ENCODE results near the gene DCDC2B. TPM values are rescaled to one million over a fixed set of nuclear protein-coding genes. Genes with fewer than 3 reads are reported as not detected.

DCDC2B gene
- total and polyA plus RNA-seq, 2 of the 13 experiments (the other 11 are each of a cell fraction or from before 2014, with no cell fraction given), result not detected

DNA sequence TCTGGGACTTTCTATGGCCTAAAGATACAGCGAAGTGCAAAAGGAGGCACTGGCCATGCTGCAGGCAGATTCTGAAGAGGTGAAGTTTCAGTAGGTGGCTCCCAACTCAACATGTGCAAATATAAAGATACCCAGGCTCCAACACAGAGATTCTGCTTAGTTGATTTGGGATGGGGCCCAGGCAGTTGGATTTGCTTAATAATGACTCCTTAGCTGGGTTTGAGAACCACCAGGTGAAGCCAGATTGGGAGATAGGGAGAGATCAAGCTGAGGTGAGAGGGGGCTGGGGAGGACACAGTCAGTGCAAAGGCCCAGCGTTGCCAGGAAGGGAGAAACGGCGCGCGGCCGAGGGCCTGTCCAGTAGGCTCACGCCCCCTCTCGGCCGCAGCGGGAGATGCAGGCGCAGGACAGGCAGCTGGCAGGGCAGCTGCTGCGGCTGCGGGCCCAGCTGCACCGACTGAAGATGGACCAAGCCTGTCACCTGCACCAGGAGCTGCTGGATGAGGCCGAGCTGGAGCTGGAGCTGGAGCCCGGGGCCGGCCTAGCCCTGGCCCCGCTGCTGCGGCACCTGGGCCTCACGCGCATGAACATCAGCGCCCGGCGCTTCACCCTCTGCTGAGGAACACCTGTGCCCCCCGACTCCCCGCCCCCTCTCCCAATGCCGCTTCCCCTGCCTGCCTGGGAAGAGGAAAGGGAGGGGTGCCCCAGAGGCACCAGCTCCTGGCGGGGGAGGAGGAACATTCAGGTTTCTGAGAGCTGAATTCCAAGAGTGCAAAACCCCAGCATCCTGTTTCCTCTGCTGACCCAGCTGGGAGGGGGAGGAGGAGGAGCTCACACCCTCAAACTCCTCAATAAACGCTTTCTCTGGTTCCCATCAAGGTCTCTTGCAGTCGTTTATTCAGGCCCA is 39.3 kb downstream of the DCDC2B start (continued):
- no peak for TF ChIP-seq CBX2 (IDR thresholded peaks at IDR 0.05; ENCODE audit: low read depth, low read length)
- no peak for TF ChIP-seq CBX2 (CRISPR knock-in tag; IDR thresholded peaks at IDR 0.05; ENCODE audit: low read depth)
- peak; percentile 57 for TF ChIP-seq MED8 (CRISPR knock-in tag; IDR thresholded peaks at IDR 0.05; ENCODE audit: insufficient replicate concordance)
- TF ChIP-seq, protein P1, sequence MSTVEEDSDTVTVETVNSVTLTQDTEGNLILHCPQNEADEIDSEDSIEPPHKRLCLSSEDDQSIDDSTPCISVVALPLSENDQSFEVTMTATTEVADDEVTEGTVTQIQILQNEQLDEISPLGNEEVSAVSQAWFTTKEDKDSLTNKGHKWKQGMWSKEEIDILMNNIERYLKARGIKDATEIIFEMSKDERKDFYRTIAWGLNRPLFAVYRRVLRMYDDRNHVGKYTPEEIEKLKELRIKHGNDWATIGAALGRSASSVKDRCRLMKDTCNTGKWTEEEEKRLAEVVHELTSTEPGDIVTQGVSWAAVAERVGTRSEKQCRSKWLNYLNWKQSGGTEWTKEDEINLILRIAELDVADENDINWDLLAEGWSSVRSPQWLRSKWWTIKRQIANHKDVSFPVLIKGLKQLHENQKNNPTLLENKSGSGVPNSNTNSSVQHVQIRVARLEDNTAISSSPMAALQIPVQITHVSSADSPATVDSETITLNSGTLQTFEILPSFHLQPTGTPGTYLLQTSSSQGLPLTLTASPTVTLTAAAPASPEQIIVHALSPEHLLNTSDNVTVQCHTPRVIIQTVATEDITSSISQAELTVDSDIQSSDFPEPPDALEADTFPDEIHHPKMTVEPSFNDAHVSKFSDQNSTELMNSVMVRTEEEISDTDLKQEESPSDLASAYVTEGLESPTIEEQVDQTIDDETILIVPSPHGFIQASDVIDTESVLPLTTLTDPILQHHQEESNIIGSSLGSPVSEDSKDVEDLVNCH (CRISPR knock-in tag; IDR thresholded peaks at IDR 0.05), result no peak
- peak; percentile 25; the same call in 1 of the 2 replicates for TF ChIP-seq SMC3 (IDR thresholded peaks at IDR 0.05; ENCODE audit: low read length)
- TF ChIP-seq POLR2A (IDR thresholded peaks at IDR 0.05; ENCODE audit: insufficient read depth in 1 of 2, low read depth in 2 of 2, low read length in 2 of 2), result no peak
- no peak for TF ChIP-seq GABPA (IDR thresholded peaks at IDR 0.05; ENCODE audit: low read depth, low read length)
- TF ChIP-seq GABPA (CRISPR knock-in tag; IDR thresholded peaks at IDR 0.05; ENCODE audit: low read depth), result 0 out of 2 replicates have a peak, but pooled peaks have one; percentile 10
- TF ChIP-seq ZBTB1 (CRISPR knock-in tag; IDR thresholded peaks at IDR 0.05; ENCODE audit: borderline replicate concordance), result no peak
- no peak; the same call in 1 of the 2 replicates for TF ChIP-seq ZNF460 (CRISPR knock-in tag; IDR thresholded peaks at IDR 0.05; ENCODE audit: borderline replicate concordance)
- TF ChIP-seq HNRNPLL (IDR thresholded peaks at IDR 0.05; ENCODE audit: low read depth, low read length, poor library complexity, severe bottlenecking), result peak; percentile 81
- TF ChIP-seq, protein P2, sequence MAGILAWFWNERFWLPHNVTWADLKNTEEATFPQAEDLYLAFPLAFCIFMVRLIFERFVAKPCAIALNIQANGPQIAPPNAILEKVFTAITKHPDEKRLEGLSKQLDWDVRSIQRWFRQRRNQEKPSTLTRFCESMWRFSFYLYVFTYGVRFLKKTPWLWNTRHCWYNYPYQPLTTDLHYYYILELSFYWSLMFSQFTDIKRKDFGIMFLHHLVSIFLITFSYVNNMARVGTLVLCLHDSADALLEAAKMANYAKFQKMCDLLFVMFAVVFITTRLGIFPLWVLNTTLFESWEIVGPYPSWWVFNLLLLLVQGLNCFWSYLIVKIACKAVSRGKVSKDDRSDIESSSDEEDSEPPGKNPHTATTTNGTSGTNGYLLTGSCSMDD (CRISPR knock-in tag; IDR thresholded peaks at IDR 0.05), result no peak
- TF ChIP-seq, protein P3, sequence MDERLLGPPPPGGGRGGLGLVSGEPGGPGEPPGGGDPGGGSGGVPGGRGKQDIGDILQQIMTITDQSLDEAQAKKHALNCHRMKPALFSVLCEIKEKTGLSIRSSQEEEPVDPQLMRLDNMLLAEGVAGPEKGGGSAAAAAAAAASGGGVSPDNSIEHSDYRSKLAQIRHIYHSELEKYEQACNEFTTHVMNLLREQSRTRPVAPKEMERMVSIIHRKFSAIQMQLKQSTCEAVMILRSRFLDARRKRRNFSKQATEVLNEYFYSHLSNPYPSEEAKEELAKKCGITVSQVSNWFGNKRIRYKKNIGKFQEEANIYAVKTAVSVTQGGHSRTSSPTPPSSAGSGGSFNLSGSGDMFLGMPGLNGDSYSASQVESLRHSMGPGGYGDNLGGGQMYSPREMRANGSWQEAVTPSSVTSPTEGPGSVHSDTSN (CRISPR knock-in tag; IDR thresholded peaks at IDR 0.05), result 0 out of 2 replicates have a peak, but pooled peaks have one; percentile 19
- TF ChIP-seq NFYC (CRISPR knock-in tag; IDR thresholded peaks at IDR 0.05), result no peak
- TF ChIP-seq ZNF720 (CRISPR knock-in tag; IDR thresholded peaks at IDR 0.05), result no peak
- TF ChIP-seq, protein P4, sequence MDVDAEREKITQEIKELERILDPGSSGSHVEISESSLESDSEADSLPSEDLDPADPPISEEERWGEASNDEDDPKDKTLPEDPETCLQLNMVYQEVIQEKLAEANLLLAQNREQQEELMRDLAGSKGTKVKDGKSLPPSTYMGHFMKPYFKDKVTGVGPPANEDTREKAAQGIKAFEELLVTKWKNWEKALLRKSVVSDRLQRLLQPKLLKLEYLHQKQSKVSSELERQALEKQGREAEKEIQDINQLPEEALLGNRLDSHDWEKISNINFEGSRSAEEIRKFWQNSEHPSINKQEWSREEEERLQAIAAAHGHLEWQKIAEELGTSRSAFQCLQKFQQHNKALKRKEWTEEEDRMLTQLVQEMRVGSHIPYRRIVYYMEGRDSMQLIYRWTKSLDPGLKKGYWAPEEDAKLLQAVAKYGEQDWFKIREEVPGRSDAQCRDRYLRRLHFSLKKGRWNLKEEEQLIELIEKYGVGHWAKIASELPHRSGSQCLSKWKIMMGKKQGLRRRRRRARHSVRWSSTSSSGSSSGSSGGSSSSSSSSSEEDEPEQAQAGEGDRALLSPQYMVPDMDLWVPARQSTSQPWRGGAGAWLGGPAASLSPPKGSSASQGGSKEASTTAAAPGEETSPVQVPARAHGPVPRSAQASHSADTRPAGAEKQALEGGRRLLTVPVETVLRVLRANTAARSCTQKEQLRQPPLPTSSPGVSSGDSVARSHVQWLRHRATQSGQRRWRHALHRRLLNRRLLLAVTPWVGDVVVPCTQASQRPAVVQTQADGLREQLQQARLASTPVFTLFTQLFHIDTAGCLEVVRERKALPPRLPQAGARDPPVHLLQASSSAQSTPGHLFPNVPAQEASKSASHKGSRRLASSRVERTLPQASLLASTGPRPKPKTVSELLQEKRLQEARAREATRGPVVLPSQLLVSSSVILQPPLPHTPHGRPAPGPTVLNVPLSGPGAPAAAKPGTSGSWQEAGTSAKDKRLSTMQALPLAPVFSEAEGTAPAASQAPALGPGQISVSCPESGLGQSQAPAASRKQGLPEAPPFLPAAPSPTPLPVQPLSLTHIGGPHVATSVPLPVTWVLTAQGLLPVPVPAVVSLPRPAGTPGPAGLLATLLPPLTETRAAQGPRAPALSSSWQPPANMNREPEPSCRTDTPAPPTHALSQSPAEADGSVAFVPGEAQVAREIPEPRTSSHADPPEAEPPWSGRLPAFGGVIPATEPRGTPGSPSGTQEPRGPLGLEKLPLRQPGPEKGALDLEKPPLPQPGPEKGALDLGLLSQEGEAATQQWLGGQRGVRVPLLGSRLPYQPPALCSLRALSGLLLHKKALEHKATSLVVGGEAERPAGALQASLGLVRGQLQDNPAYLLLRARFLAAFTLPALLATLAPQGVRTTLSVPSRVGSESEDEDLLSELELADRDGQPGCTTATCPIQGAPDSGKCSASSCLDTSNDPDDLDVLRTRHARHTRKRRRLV (CRISPR knock-in tag; IDR thresholded peaks at IDR 0.05), result peak; percentile 76; the same call in 1 of the 2 replicates
- TF ChIP-seq, protein P5, sequence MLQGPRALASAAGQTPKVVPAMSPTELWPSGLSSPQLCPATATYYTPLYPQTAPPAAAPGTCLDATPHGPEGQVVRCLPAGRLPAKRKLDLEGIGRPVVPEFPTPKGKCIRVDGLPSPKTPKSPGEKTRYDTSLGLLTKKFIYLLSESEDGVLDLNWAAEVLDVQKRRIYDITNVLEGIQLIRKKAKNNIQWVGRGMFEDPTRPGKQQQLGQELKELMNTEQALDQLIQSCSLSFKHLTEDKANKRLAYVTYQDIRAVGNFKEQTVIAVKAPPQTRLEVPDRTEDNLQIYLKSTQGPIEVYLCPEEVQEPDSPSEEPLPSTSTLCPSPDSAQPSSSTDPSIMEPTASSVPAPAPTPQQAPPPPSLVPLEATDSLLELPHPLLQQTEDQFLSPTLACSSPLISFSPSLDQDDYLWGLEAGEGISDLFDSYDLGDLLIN (CRISPR knock-in tag; IDR thresholded peaks at IDR 0.05; ENCODE audit: borderline replicate concordance), result no peak
- no peak for TF ChIP-seq TBP (CRISPR knock-in tag; IDR thresholded peaks at IDR 0.05)
- no peak for TF ChIP-seq EEA1 (CRISPR knock-in tag; IDR thresholded peaks at IDR 0.05; ENCODE audit: borderline replicate concordance)
